ENCODE data around the gene KBTBD2. TPM values are rescaled to one million over a fixed set of nuclear protein-coding genes. Genes with fewer than 3 reads are reported as not detected.

KBTBD2 gene
- total and polyA plus RNA-seq, 2 of the 4 experiments (the other 2 are of a cell fraction) = 13.2 to 32.3 TPM

DNA sequence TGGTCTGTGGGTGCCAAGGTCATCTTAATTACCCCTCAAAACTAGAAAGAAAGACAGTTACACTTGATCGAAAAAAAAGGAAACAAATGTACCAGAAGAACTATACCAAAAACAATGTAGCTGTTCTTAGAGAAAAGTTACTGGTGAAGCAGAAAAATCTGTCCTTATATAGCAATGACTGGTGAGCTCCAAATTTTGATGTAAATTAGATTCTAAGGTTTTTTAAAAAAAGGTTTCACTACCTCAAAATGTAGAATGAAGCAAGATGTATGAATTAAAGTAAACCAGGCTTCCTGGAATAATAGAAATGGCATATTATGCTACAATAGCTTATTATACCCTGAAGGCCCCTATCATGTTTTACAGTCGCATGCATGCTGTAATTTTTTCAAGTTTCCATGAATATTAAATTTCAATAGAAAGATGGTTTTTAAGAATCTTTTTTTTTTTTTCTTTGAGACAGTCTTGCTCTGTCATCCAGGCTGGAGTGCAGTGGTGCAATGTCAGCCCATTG, 37.3 kb upstream of the KBTBD2 start:
- no peak overlapping the region for H3K4me3 ChIP-seq (ENCODE audit: insufficient read depth, low read depth, low read length)
- no peak overlapping the region for H2BK5ac ChIP-seq (ENCODE audit: low read depth, low read length, poor library complexity, severe bottlenecking)
- ChIA-PET CTCF (interaction anchor here (0.7 kb wide), 1 partner anchor 159 kb away, joined by 4 read pairs; no protein-coding TSS in a partner anchor), POLR2A (ENCODE audit: unreplicated experiment) (no interaction called here)
- H3K56ac ChIP-seq (ENCODE audit: extremely low read depth, insufficient read depth, low read length) = no peak overlapping the region
- dilution Hi-C loops (cut with HindIII; ENCODE audit: low sequenced_read_pairs, unreplicated experiment) (no loop called here), in situ Hi-C loops (cut with MboI; ENCODE audit: low sequenced_read_pairs) (no loop called here), intact Hi-C loops (cut with micrococcal nuclease) (no loop called here)
- TF ChIP-seq MXI1 (IDR thresholded peaks at IDR 0.05; ENCODE audit: borderline replicate concordance, low read depth, low read length) = no peak
- no peak for TF ChIP-seq CEBPB (IDR thresholded peaks at IDR 0.05; ENCODE audit: low read depth, low read length)
- TF ChIP-seq, protein P1, sequence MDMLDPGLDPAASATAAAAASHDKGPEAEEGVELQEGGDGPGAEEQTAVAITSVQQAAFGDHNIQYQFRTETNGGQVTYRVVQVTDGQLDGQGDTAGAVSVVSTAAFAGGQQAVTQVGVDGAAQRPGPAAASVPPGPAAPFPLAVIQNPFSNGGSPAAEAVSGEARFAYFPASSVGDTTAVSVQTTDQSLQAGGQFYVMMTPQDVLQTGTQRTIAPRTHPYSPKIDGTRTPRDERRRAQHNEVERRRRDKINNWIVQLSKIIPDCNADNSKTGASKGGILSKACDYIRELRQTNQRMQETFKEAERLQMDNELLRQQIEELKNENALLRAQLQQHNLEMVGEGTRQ (IDR thresholded peaks at IDR 0.05; ENCODE audit: low read depth, low read length) = no peak
- no peak for TF ChIP-seq BHLHE40 (IDR thresholded peaks at IDR 0.05; ENCODE audit: low read depth, low read length)
- TF ChIP-seq CHD1 (IDR thresholded peaks at IDR 0.05; ENCODE audit: low read depth, low read length) = no peak
- TF ChIP-seq MAFK (IDR thresholded peaks at IDR 0.05; ENCODE audit: low read depth, low read length) = no peak
- TF ChIP-seq ELK1 (IDR thresholded peaks at IDR 0.05; ENCODE audit: borderline replicate concordance, low read depth, low read length) = no peak
- TF ChIP-seq RFX5 (IDR thresholded peaks at IDR 0.05; ENCODE audit: low read depth, low read length) = no peak
- TF ChIP-seq POLR2A (IDR thresholded peaks at IDR 0.05; ENCODE audit: low read depth, low read length) = no peak
- TF ChIP-seq RCOR1 (IDR thresholded peaks at IDR 0.05; ENCODE audit: insufficient replicate concordance, low read length) = no peak
- TF ChIP-seq FOS (IDR thresholded peaks at IDR 0.05; ENCODE audit: low read depth, low read length) = no peak
- TF ChIP-seq, protein P2, sequence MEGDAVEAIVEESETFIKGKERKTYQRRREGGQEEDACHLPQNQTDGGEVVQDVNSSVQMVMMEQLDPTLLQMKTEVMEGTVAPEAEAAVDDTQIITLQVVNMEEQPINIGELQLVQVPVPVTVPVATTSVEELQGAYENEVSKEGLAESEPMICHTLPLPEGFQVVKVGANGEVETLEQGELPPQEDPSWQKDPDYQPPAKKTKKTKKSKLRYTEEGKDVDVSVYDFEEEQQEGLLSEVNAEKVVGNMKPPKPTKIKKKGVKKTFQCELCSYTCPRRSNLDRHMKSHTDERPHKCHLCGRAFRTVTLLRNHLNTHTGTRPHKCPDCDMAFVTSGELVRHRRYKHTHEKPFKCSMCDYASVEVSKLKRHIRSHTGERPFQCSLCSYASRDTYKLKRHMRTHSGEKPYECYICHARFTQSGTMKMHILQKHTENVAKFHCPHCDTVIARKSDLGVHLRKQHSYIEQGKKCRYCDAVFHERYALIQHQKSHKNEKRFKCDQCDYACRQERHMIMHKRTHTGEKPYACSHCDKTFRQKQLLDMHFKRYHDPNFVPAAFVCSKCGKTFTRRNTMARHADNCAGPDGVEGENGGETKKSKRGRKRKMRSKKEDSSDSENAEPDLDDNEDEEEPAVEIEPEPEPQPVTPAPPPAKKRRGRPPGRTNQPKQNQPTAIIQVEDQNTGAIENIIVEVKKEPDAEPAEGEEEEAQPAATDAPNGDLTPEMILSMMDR (conservative IDR thresholded peaks at IDR 0.05; ENCODE audit: low read depth, low read length) = no peak
- TF ChIP-seq MAZ (IDR thresholded peaks at IDR 0.05; ENCODE audit: borderline replicate concordance, low read depth, low read length) = no peak
- no peak for TF ChIP-seq RAD21 (IDR thresholded peaks at IDR 0.05; ENCODE audit: low read length)
- TF ChIP-seq SMC3 (IDR thresholded peaks at IDR 0.05; ENCODE audit: low read depth, low read length) = no peak
- no peak for TF ChIP-seq NFE2L2 (IDR thresholded peaks at IDR 0.05; ENCODE audit: low read depth, low read length)
- no peak overlapping the region for H3K18ac ChIP-seq (ENCODE audit: low read depth, low read length)
- H3K27me3 ChIP-seq (ENCODE audit: control insufficient read depth, insufficient read depth, low read length) = no peaks in the 10 kb centered on the region
- H3K79me1 ChIP-seq (ENCODE audit: low read depth in 1 of 2, low read length in 2 of 2) = peaks cover 19 to 51% of the 10 kb centered on the region in 2 experiments
- H3K4ac ChIP-seq (ENCODE audit: low read depth, low read length) = no peak overlapping the region
- no peak overlapping the region for H2BK20ac ChIP-seq (ENCODE audit: low read depth, low read length)
- no peak overlapping the region for H2AK5ac ChIP-seq (ENCODE audit: low read depth, low read length)
- H2AK9ac ChIP-seq (replicated peaks; ENCODE audit: low read depth, low read length, poor library complexity) = no peak overlapping the region
- no peaks in the 10 kb centered on the region for H3K9me3 ChIP-seq (ENCODE audit: control insufficient read depth, insufficient read depth, low read length)
- H4K20me1 ChIP-seq (ENCODE audit: insufficient read depth, low read length) = 0 out of 2 replicates have a peak, but pooled peaks cover 3% of the 10 kb centered on the region
- no peak for ATAC-seq (ENCODE audit: low read depth)
- DNase-seq = no peak
- no TSS peak for BruUV-seq (replicated peaks)
- no peak overlapping the region for H2AFZ ChIP-seq (replicated peaks; ENCODE audit: low read length, poor library complexity)
- H3K4me1 ChIP-seq (ENCODE audit: control insufficient read depth, insufficient read depth, low read length) = no peaks in the 10 kb centered on the region
- no peak overlapping the region for H2BK15ac ChIP-seq (ENCODE audit: low read depth, low read length)
- H3K36me3 ChIP-seq (ENCODE audit: control insufficient read depth, insufficient read depth, low read length) = peaks cover 36% of the 10 kb centered on the region
- no peak overlapping the region for H4K91ac ChIP-seq (ENCODE audit: insufficient read depth, low read depth, low read length)
- no peaks in the 10 kb centered on the region; the same call in 1 of the 2 replicates for H3K9me1 ChIP-seq (ENCODE audit: insufficient read depth, low read length)
- H3K27ac ChIP-seq (ENCODE audit: insufficient read depth, low read length) = no peak overlapping the region
- H4K5ac ChIP-seq (ENCODE audit: low read depth, low read length) = no peak overlapping the region
- H3K14ac ChIP-seq (replicated peaks; ENCODE audit: low read depth, low read length) = no peak overlapping the region
- H3K4me2 ChIP-seq (ENCODE audit: low read depth, low read length) = no peak overlapping the region
- no peak overlapping the region for H4K8ac ChIP-seq (ENCODE audit: low read depth in 2 of 2, low read length in 2 of 2)
- no CpG with 5 or more reads among the region's 2 CpGs for WGBS, 2 experiments (ENCODE audit: extremely low coverage in 2 of 2, insufficient read length in 1 of 2)
- H3K23ac ChIP-seq (ENCODE audit: low read depth, low read length) = no peak overlapping the region
- no peak overlapping the region for H3K9ac ChIP-seq (ENCODE audit: low read depth, low read length)
- no peak overlapping the region for H2BK120ac ChIP-seq (ENCODE audit: low read depth, low read length)
